ES-I3 (cell line): ENCODE data around the gene LIPT2.

ENCODE experiments used
- H3K36me3 ChIP-seq: 2 replicates; pipeline ENCODE4 v1.6.1; 2013; ENCODE audit warnings: mild to moderate bottlenecking, low read length, control low read depth, moderate library complexity; ENCODE audit not compliant: insufficient read depth
- H3K4me1 ChIP-seq: 2 replicates; pipeline ENCODE4 v1.6.1; 2013; ENCODE audit warnings: mild to moderate bottlenecking, control low read depth, low read length; ENCODE audit not compliant: insufficient read depth
- H3K9ac ChIP-seq: 2 replicates; pipeline ENCODE4 v1.6.1; 2013; ENCODE audit warnings: low read depth, mild to moderate bottlenecking, low read length, moderate library complexity
- H3K9me3 ChIP-seq: 2 replicates; pipeline ENCODE4 v1.6.1; 2013; ENCODE audit warnings: mild to moderate bottlenecking, low read length, moderate library complexity; ENCODE audit not compliant: control insufficient read depth, insufficient read depth

The LIPT2 gene

GRCh38 chr11:74465291-74465708, 28.2 kb downstream of the LIPT2 start:
- Histone ChIP-seq H3K9me3 (no peaks in the 10 kb centered on the region), H3K4me1 (peaks cover 24% of the 10 kb centered on the region; the same call in 1 of the 2 replicates), H3K9ac (no peak overlapping the region), H3K36me3 (no peaks in the 10 kb centered on the region)

- Histone ChIP-seq H3K36me3 (no peaks in the 10 kb centered on the region), H3K9me3 (no peaks in the 10 kb centered on the region), H3K9ac (no peak overlapping the region), H3K4me1 (peaks cover 24% of the 10 kb centered on the region; the same call in 1 of the 2 replicates)
Measured at GRCh38 chr11:74464746-74465145, 28.8 kb downstream of the LIPT2 start.

- Histone ChIP-seq H3K9me3 (no peaks in the 10 kb centered on the region), H3K36me3 (no peaks in the 10 kb centered on the region), H3K9ac (no peak overlapping the region), H3K4me1 (peaks cover 22% of the 10 kb centered on the region; the same call in 1 of the 2 replicates)
Measured at GRCh38 chr11:74463216-74463615, 30.3 kb downstream of the LIPT2 start.

- H3K36me3 ChIP-seq: no peaks in the 10 kb centered on the region
- H3K9me3 ChIP-seq: no peaks in the 10 kb centered on the region
- no peak overlapping the region for H3K9ac ChIP-seq
- peaks cover 16% of the 10 kb centered on the region; the same call in 1 of the 2 replicates for H3K4me1 ChIP-seq
Measured at GRCh38 chr11:74462631-74463030, 30.9 kb downstream of the LIPT2 start.

- Histone ChIP-seq H3K9me3 (no peaks in the 10 kb centered on the region), H3K4me1 (peaks cover 16% of the 10 kb centered on the region; the same call in 1 of the 2 replicates), H3K9ac (no peak overlapping the region; the same call in 1 of the 2 replicates)
Measured at GRCh38 chr11:74462009-74462408, 31.5 kb downstream of the LIPT2 start.

GRCh38 chr11:74460481-74461154, 32.9 kb downstream of the LIPT2 start:
- Histone ChIP-seq H3K4me1 (peaks cover 16% of the 10 kb centered on the region; the same call in 1 of the 2 replicates), H3K9me3 (no peaks in the 10 kb centered on the region), H3K9ac (no peak overlapping the region), H3K36me3 (peaks cover 3% of the 10 kb centered on the region; the same call in 1 of the 2 replicates)

More at GRCh38 chr11:74462009-74462408, 31.5 kb downstream of the LIPT2 start:
- peaks cover 3% of the 10 kb centered on the region; the same call in 1 of the 2 replicates for H3K36me3 ChIP-seq

- peaks cover 3% of the 10 kb centered on the region; the same call in 1 of the 2 replicates for H3K36me3 ChIP-seq
- H3K9me3 ChIP-seq: no peaks in the 10 kb centered on the region
- peaks cover 16% of the 10 kb centered on the region; the same call in 1 of the 2 replicates for H3K4me1 ChIP-seq
- no peak overlapping the region for H3K9ac ChIP-seq
Measured at GRCh38 chr11:74460065-74460464, 33.5 kb downstream of the LIPT2 start.

GRCh38 chr11:74459584-74459983, 33.9 kb downstream of the LIPT2 start:
- no peak overlapping the region for H3K9ac ChIP-seq

GRCh38 chr11:74457356-74457755, 36.2 kb downstream of the LIPT2 start:
- Histone ChIP-seq H3K9ac (no peak overlapping the region), H3K9me3 (no peaks in the 10 kb centered on the region), H3K36me3 (peaks cover 3% of the 10 kb centered on the region; the same call in 1 of the 2 replicates), H3K4me1 (peaks cover 14% of the 10 kb centered on the region; the same call in 1 of the 2 replicates)

More at GRCh38 chr11:74459584-74459983, 33.9 kb downstream of the LIPT2 start:
- Histone ChIP-seq H3K9me3 (no peaks in the 10 kb centered on the region), H3K4me1 (peaks cover 16% of the 10 kb centered on the region; the same call in 1 of the 2 replicates), H3K36me3 (peaks cover 3% of the 10 kb centered on the region; the same call in 1 of the 2 replicates)

- no peaks in the 10 kb centered on the region for H3K9me3 ChIP-seq
- H3K36me3 ChIP-seq: peaks cover 3% of the 10 kb centered on the region; the same call in 1 of the 2 replicates
- H3K9ac ChIP-seq: no peak overlapping the region
- H3K4me1 ChIP-seq: no peaks in the 10 kb centered on the region
Measured at GRCh38 chr11:74453373-74453975, 40.0 kb downstream of the LIPT2 start.

- Histone ChIP-seq H3K9ac (no peak overlapping the region), H3K4me1 (no peaks in the 10 kb centered on the region), H3K36me3 (peaks cover 2% of the 10 kb centered on the region; the same call in 1 of the 2 replicates), H3K9me3 (no peaks in the 10 kb centered on the region)
Measured at GRCh38 chr11:74452366-74452765, 41.2 kb downstream of the LIPT2 start.

- Histone ChIP-seq H3K9me3 (no peaks in the 10 kb centered on the region), H3K36me3 (no peaks in the 10 kb centered on the region), H3K9ac (no peak overlapping the region), H3K4me1 (no peaks in the 10 kb centered on the region)
Measured at GRCh38 chr11:74450318-74450717, 43.2 kb downstream of the LIPT2 start.

GRCh38 chr11:74449369-74449931, 44.1 kb downstream of the LIPT2 start:
- Histone ChIP-seq H3K9me3 (no peaks in the 10 kb centered on the region), H3K36me3 (no peaks in the 10 kb centered on the region), H3K4me1 (no peaks in the 10 kb centered on the region), H3K9ac (no peak overlapping the region)

- Histone ChIP-seq H3K4me1 (peaks cover 6% of the 10 kb centered on the region; the same call in 1 of the 2 replicates), H3K9ac (no peak overlapping the region), H3K36me3 (no peaks in the 10 kb centered on the region), H3K9me3 (no peaks in the 10 kb centered on the region)
Measured at GRCh38 chr11:74447720-74448119, 45.8 kb downstream of the LIPT2 start.
